ENCODE measurements around the gene HRH3. TPM values are rescaled to one million over a fixed set of nuclear protein-coding genes. Genes with fewer than 3 reads are reported as not detected.

HRH3 gene
- total RNA-seq, 1 donor from 2014 or later: 0.09 TPM

DNA sequence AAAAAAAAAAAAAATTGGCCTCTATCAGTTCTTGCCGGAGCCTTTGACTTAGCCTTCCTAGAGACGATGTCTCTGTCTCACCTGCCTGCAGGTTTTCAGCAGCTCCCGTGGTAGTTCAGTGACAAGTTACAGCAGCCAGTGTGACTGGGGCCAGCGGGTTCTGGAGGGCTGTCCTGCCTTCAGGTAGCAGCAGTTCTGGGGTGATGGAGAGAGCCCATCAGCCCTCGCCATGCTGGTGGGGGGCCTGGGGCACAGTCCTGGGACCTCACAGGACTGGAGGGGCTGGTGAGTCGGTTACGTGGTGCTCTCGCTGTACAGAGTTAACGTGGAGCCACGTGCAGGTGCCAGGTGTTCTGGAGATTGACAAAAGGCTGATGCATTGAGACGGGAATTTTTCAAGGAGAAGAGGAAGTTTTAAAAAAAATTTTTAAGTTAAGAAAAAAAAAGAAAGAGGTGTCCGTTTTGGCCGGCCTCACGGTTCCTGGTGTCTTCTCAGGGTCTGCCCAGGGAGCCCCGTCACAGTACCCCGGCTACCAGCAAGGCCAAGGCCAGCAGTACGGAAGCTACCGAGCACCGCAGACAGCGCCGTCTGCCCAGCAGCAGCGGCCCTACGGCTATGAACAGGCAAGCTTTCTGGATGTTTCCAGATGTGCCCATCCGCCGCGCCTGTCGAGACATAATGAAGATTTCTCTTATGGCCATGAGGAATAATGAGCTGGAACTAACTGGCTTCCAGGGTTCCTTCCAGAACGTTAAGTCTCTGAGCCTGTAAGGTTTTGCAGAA, 45.9 kb downstream of the HRH3 start:
- no peaks in the 10 kb centered on the region for H3K9me3 ChIP-seq (ENCODE audit: low read depth)
- H3K4me3 ChIP-seq: no peak overlapping the region
- no peak overlapping the region for H3K4me2 ChIP-seq
- H3K9me3 Mint-ChIP-seq: no peaks in the 10 kb centered on the region
- H4K20me1 ChIP-seq (ENCODE audit: low read depth): no peaks in the 10 kb centered on the region
- H3K27ac ChIP-seq: no peak overlapping the region
- no peaks in the 10 kb centered on the region for H3K4me1 ChIP-seq
- no peaks in the 10 kb centered on the region for H3K79me2 ChIP-seq (ENCODE audit: low read depth)
- no peak overlapping the region for H3K4me3 Mint-ChIP-seq
- TF ChIP-seq EZH2phosphoT487 (IDR thresholded peaks at IDR 0.05) (no peak), EZH2 (IDR thresholded peaks at IDR 0.05) (no peak), CTCF (IDR thresholded peaks at IDR 0.05) (no peak)
- no peaks in the 10 kb centered on the region for H3K36me3 ChIP-seq
- H3F3A ChIP-seq (ENCODE audit: low read depth): no peaks in the 10 kb centered on the region
- H3K27me3 ChIP-seq: no peaks in the 10 kb centered on the region
- no peak overlapping the region for H3K9ac ChIP-seq
- H3K36me3 Mint-ChIP-seq: peaks cover 17% of the 10 kb centered on the region
- no peak for DNase-seq (ENCODE audit: low spot score)
- H3K4me1 Mint-ChIP-seq: no peaks in the 10 kb centered on the region
- H2AFZ ChIP-seq (replicated peaks): no peak overlapping the region
- H3K27me3 Mint-ChIP-seq (ENCODE audit: insufficient read depth, low read depth): peaks cover 6% of the 10 kb centered on the region
- H3K27ac Mint-ChIP-seq: no peak overlapping the region

GRCh38 chr20:62172666-62173065, 47.4 kb downstream of the HRH3 start:
- H3K27ac ChIP-seq: no peak overlapping the region
- Mint-ChIP-seq H3K27ac (no peak overlapping the region), H3K36me3 (peaks cover 17% of the 10 kb centered on the region), H3K27me3 (ENCODE audit: insufficient read depth, low read depth) (peaks cover 6% of the 10 kb centered on the region), H3K4me3 (no peak overlapping the region), H3K9me3 (no peaks in the 10 kb centered on the region), H3K4me1 (no peaks in the 10 kb centered on the region)
- H3K4me3 ChIP-seq: no peak overlapping the region
- no peak overlapping the region for H2AFZ ChIP-seq (replicated peaks)
- no peak for TF ChIP-seq EZH2phosphoT487 (IDR thresholded peaks at IDR 0.05)
- TF ChIP-seq EZH2 (IDR thresholded peaks at IDR 0.05): no peak
- H3K27me3 ChIP-seq: no peaks in the 10 kb centered on the region
- no peaks in the 10 kb centered on the region for H4K20me1 ChIP-seq (ENCODE audit: low read depth)
- no peak overlapping the region for H3K4me2 ChIP-seq
- DNase-seq (ENCODE audit: low spot score): no peak
- no peaks in the 10 kb centered on the region for H3F3A ChIP-seq (ENCODE audit: low read depth)
- H3K9ac ChIP-seq: no peak overlapping the region
- no peaks in the 10 kb centered on the region for H3K4me1 ChIP-seq
- no peaks in the 10 kb centered on the region for H3K36me3 ChIP-seq
- H3K9me3 ChIP-seq (ENCODE audit: low read depth): no peaks in the 10 kb centered on the region
- no peaks in the 10 kb centered on the region for H3K79me2 ChIP-seq (ENCODE audit: low read depth)

DNA sequence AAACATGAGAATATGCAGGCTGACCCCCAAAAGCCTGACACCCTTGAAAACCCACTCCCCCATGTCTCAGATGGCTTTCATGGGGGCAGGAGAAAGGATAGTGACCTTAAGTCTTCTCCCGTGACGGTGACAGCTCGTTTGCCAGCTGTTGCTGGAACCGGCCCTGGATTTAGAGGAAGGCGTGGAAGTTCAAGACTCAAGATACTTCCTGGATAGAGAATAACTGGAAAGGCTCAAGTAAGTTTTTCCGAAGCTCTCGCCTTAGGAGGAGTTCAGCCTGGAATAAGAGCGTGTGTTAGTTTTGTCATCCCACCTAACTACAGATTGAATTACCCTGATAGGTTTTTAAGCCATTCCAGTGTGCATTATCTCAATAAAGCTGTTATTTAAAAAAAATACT, 48.8 kb downstream of the HRH3 start:
- Mint-ChIP-seq H3K27ac (peak overlapping the region; percentile 57), H3K4me3 (no peak overlapping the region)

More for the DNA sequence above, 48.8 kb downstream of the HRH3 start:
- H3K36me3 Mint-ChIP-seq: peaks cover 19% of the 10 kb centered on the region
- no peaks in the 10 kb centered on the region for H3K9me3 ChIP-seq (ENCODE audit: low read depth)
- H3K4me1 Mint-ChIP-seq: no peaks in the 10 kb centered on the region
- H2AFZ ChIP-seq (replicated peaks): no peak overlapping the region
- no peaks in the 10 kb centered on the region for H3K79me2 ChIP-seq (ENCODE audit: low read depth)
- H3K27me3 Mint-ChIP-seq (ENCODE audit: insufficient read depth, low read depth): peaks cover 6% of the 10 kb centered on the region
- TF ChIP-seq CTCF (IDR thresholded peaks at IDR 0.05) (no peak), EZH2 (IDR thresholded peaks at IDR 0.05) (no peak), EZH2phosphoT487 (IDR thresholded peaks at IDR 0.05) (no peak)
- H3K4me3 ChIP-seq: no peak overlapping the region
- H4K20me1 ChIP-seq (ENCODE audit: low read depth): no peaks in the 10 kb centered on the region
- H3K9me3 Mint-ChIP-seq: no peaks in the 10 kb centered on the region
- no peaks in the 10 kb centered on the region for H3F3A ChIP-seq (ENCODE audit: low read depth)
- no peaks in the 10 kb centered on the region for H3K27me3 ChIP-seq
- no peaks in the 10 kb centered on the region for H3K4me1 ChIP-seq
- no peak overlapping the region for H3K27ac ChIP-seq
- H3K36me3 ChIP-seq: no peaks in the 10 kb centered on the region
- H3K9ac ChIP-seq: no peak overlapping the region
- H3K4me2 ChIP-seq: no peak overlapping the region
- no peak for DNase-seq (ENCODE audit: low spot score)
